ENCODE data around the gene SPOCK1.

Gene SPOCK1

DNA sequence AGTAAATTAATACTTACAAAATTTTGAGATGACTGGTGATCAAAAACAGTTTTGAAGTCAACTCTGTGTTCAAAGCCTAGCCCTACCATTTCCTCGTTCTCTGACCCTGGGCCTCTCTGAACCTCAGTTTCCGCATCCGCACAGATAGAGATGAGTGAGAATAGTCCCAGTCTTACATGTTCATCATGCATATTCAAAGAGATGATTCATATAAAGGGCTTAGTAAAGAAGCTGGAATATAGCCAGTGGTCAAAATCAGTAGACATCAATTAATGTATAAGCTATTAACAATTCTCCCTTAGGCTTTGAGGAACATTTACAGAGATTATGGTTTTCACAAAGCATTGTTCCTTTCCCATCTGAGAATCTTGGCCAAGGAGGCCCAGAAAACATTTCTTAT, 250.6 kb downstream of the SPOCK1 start:
- TF ChIP-seq TAF1 (IDR thresholded peaks at IDR 0.05; ENCODE audit: borderline replicate concordance, insufficient read depth, low read length) (no peak), POLR2AphosphoS5 (IDR thresholded peaks at IDR 0.05; ENCODE audit: low read depth, low read length) (no peak), SIN3A (IDR thresholded peaks at IDR 0.05; ENCODE audit: borderline replicate concordance, insufficient read depth, low read length) (no peak), FOXP2 (optimal IDR thresholded peaks at IDR 0.05; ENCODE audit: borderline replicate concordance, extremely low read depth, extremely low read length, insufficient read depth) (no peak)
- TF ChIP-seq, protein P1, sequence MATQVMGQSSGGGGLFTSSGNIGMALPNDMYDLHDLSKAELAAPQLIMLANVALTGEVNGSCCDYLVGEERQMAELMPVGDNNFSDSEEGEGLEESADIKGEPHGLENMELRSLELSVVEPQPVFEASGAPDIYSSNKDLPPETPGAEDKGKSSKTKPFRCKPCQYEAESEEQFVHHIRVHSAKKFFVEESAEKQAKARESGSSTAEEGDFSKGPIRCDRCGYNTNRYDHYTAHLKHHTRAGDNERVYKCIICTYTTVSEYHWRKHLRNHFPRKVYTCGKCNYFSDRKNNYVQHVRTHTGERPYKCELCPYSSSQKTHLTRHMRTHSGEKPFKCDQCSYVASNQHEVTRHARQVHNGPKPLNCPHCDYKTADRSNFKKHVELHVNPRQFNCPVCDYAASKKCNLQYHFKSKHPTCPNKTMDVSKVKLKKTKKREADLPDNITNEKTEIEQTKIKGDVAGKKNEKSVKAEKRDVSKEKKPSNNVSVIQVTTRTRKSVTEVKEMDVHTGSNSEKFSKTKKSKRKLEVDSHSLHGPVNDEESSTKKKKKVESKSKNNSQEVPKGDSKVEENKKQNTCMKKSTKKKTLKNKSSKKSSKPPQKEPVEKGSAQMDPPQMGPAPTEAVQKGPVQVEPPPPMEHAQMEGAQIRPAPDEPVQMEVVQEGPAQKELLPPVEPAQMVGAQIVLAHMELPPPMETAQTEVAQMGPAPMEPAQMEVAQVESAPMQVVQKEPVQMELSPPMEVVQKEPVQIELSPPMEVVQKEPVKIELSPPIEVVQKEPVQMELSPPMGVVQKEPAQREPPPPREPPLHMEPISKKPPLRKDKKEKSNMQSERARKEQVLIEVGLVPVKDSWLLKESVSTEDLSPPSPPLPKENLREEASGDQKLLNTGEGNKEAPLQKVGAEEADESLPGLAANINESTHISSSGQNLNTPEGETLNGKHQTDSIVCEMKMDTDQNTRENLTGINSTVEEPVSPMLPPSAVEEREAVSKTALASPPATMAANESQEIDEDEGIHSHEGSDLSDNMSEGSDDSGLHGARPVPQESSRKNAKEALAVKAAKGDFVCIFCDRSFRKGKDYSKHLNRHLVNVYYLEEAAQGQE (IDR thresholded peaks at IDR 0.05; ENCODE audit: insufficient read depth in 1 of 2, low read depth in 2 of 2, low read length in 2 of 2): no peak

GRCh38 chr5:137245438-137245837, 253.7 kb downstream of the SPOCK1 start:
- no peak for TF ChIP-seq TAF1 (IDR thresholded peaks at IDR 0.05; ENCODE audit: borderline replicate concordance, insufficient read depth, low read length)
- TF ChIP-seq SIN3A (IDR thresholded peaks at IDR 0.05; ENCODE audit: borderline replicate concordance, insufficient read depth, low read length): no peak
- TF ChIP-seq FOXP2 (optimal IDR thresholded peaks at IDR 0.05; ENCODE audit: borderline replicate concordance, extremely low read depth, extremely low read length, insufficient read depth): no peak
- TF ChIP-seq, protein P1 (IDR thresholded peaks at IDR 0.05; ENCODE audit: insufficient read depth in 1 of 2, low read depth in 2 of 2, low read length in 2 of 2): no peak

DNA sequence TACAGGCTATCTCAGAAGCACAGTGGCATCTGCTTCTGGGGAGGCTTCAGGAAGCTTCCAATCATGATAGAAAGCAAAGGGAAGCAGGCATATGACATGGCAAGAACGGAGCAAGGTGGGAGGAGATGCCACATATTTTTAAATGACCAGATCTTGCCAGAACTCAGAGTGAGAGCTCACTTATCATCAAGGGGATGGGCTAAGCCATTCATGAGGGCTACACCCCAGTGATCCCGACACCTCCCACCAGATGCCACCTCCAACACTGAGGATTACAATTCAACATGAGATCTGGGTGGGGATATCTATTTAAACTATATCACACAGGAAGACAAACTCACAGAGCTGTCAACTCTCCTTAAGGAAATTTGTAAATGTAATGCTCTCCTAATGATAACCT, 258.8 kb downstream of the SPOCK1 start:
- no peak for TF ChIP-seq TAF1 (IDR thresholded peaks at IDR 0.05; ENCODE audit: borderline replicate concordance, insufficient read depth, low read length)
- TF ChIP-seq, protein P1 (IDR thresholded peaks at IDR 0.05; ENCODE audit: insufficient read depth in 1 of 2, low read depth in 2 of 2, low read length in 2 of 2): no peak
- TF ChIP-seq FOXP2 (optimal IDR thresholded peaks at IDR 0.05; ENCODE audit: borderline replicate concordance, extremely low read depth, extremely low read length, insufficient read depth): no peak
- TF ChIP-seq POLR2AphosphoS5 (IDR thresholded peaks at IDR 0.05; ENCODE audit: low read depth, low read length): no peak
- no peak for TF ChIP-seq SIN3A (IDR thresholded peaks at IDR 0.05; ENCODE audit: borderline replicate concordance, insufficient read depth, low read length)

DNA sequence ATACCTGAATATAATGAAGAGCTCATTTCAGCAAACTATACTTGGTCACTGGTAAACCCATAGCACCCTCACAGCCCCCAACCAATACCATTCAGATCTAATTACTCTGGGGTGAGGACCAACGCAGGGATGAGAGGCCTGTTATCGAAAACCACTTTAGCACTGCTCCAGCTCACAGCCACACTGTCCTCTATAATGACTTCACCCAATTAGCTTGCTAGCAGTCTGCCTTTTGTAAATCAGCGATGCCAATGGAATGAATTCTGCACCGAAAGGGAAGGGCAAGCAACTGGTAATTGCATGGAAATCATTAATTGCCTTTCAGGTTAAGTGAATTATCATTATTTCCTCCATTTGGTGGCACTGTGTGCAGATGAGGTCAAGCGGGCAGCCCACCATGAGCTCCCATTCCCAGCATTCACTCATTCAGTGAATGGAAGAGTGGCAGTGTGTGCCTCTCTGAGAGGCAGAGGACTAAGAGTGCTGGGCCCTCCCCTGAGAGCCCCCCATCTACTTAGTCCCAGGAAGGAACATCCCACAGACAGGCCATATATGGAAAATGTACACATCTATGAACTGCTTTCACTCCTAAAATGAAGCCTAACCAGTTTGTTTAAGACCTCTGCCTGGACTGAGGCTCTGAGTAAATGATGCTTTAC, 262.1 kb downstream of the SPOCK1 start:
- TF ChIP-seq POLR2AphosphoS5 (IDR thresholded peaks at IDR 0.05; ENCODE audit: low read depth, low read length): no peak
- TF ChIP-seq, protein P1 (IDR thresholded peaks at IDR 0.05; ENCODE audit: insufficient read depth in 1 of 2, low read depth in 2 of 2, low read length in 2 of 2): no peak
- TF ChIP-seq FOXP2 (optimal IDR thresholded peaks at IDR 0.05; ENCODE audit: borderline replicate concordance, extremely low read depth, extremely low read length, insufficient read depth): no peak
- TF ChIP-seq SIN3A (IDR thresholded peaks at IDR 0.05; ENCODE audit: borderline replicate concordance, insufficient read depth, low read length): no peak
- no peak for TF ChIP-seq TAF1 (IDR thresholded peaks at IDR 0.05; ENCODE audit: borderline replicate concordance, insufficient read depth, low read length)
